ENCODE measurements around the gene MTMR3.

Gene MTMR3

GRCh38 chr22:30000566-30000965, 117.6 kb downstream of the MTMR3 start:
- no peak for DNase-seq (ENCODE audit: low read depth in 2 of 2, low spot score in 1 of 2)

- no peak for DNase-seq (ENCODE audit: low read depth in 2 of 2, low spot score in 1 of 2)
Observed at GRCh38 chr22:30001459-30001858, 118.5 kb downstream of the MTMR3 start.

GRCh38 chr22:30002861-30003486, 120.0 kb downstream of the MTMR3 start:
- no peak for DNase-seq (ENCODE audit: low read depth in 2 of 2, low spot score in 1 of 2)

GRCh38 chr22:30004101-30004500, 121.1 kb downstream of the MTMR3 start:
- DNase-seq (ENCODE audit: low read depth in 2 of 2, low spot score in 1 of 2) = no peak

GRCh38 chr22:30004694-30005093, 121.7 kb downstream of the MTMR3 start:
- DNase-seq (ENCODE audit: low read depth in 2 of 2, low spot score in 1 of 2) = no peak

GRCh38 chr22:30005213-30005857, 122.4 kb downstream of the MTMR3 start:
- DNase-seq (ENCODE audit: low read depth in 2 of 2, low spot score in 1 of 2) = peak; percentile 10 to 33

GRCh38 chr22:30007361-30007760, 124.4 kb downstream of the MTMR3 start:
- DNase-seq (ENCODE audit: low read depth in 2 of 2, low spot score in 1 of 2) = no peak

GRCh38 chr22:30008401-30008800, 125.4 kb downstream of the MTMR3 start:
- no peak for DNase-seq (ENCODE audit: low read depth in 2 of 2, low spot score in 1 of 2)

- no peak for DNase-seq (ENCODE audit: low read depth in 2 of 2, low spot score in 1 of 2)
Observed at GRCh38 chr22:30009478-30009877, 126.5 kb downstream of the MTMR3 start.

GRCh38 chr22:30010789-30011405, 127.9 kb downstream of the MTMR3 start:
- DNase-seq (ENCODE audit: low read depth in 2 of 2, low spot score in 1 of 2) = no peak

GRCh38 chr22:30013201-30013600, 130.2 kb downstream of the MTMR3 start:
- no peak for DNase-seq (ENCODE audit: low read depth in 2 of 2, low spot score in 1 of 2)

- no peak for DNase-seq (ENCODE audit: low read depth in 2 of 2, low spot score in 1 of 2)
Observed at GRCh38 chr22:30014244-30014643, 131.3 kb downstream of the MTMR3 start.

- no peak for DNase-seq (ENCODE audit: low read depth in 2 of 2, low spot score in 1 of 2)
Observed at GRCh38 chr22:30015229-30015797, 132.3 kb downstream of the MTMR3 start.

GRCh38 chr22:30015846-30016245, 132.9 kb downstream of the MTMR3 start:
- no peak for DNase-seq (ENCODE audit: low read depth in 2 of 2, low spot score in 1 of 2)

GRCh38 chr22:30016596-30016995, 133.6 kb downstream of the MTMR3 start:
- no peak for DNase-seq (ENCODE audit: low read depth in 2 of 2, low spot score in 1 of 2)

GRCh38 chr22:30017375-30018223, 134.6 kb downstream of the MTMR3 start:
- DNase-seq (ENCODE audit: low read depth in 2 of 2, low spot score in 1 of 2) = no peak

GRCh38 chr22:30020511-30020910, 137.5 kb downstream of the MTMR3 start:
- DNase-seq (ENCODE audit: low read depth in 2 of 2, low spot score in 1 of 2) = no peak

GRCh38 chr22:30021338-30021737, 138.4 kb downstream of the MTMR3 start:
- DNase-seq (ENCODE audit: low read depth in 2 of 2, low spot score in 1 of 2) = no peak

GRCh38 chr22:30021881-30022619, 139.1 kb downstream of the MTMR3 start:
- DNase-seq (ENCODE audit: low read depth in 2 of 2, low spot score in 1 of 2) = no peak

GRCh38 chr22:30023099-30023660, 140.2 kb downstream of the MTMR3 start:
- DNase-seq (ENCODE audit: low read depth in 2 of 2, low spot score in 1 of 2) = no peak
